H1 (cell line): Measurements from ENCODE around the gene DRAXIN. TPM values are rescaled to one million over a fixed set of nuclear protein-coding genes. Genes with fewer than 3 reads are reported as not detected.

ENCODE experiments used
- CTCF ChIA-PET: fragments of 300-600 bp; sonication (Branson Sonifier 250); formaldehyde crosslinking; loops from one replicate; lab custom pipeline; 2021; ENCODE audit not compliant: partially characterized antibody; lab: Charles Lee
- POLR2A ChIA-PET: fragments of 300-600 bp; sonication (Branson Sonifier 250); formaldehyde crosslinking; loops from one replicate; lab custom pipeline; 2021; ENCODE audit warnings: inconsistent platforms; ENCODE audit not compliant: partially characterized antibody; lab: Charles Lee
- DNase-seq, 2 experiments: peaks; one replicate each; pipeline versions ENCODE4 v3.0.0 to v3.0.0-alpha.2; 2010 to 2022; ENCODE audit warnings: low spot score in 2 of 2, low read depth in 1 of 2, mixed read lengths in 1 of 2
- FAIRE-seq: peaks from 2 replicates; lab custom pipeline; 2011; peaks lifted over from hg19 to GRCh38; lab: Jason Lieb, UNC
- H2AFZ ChIP-seq: 2 replicates; pipeline ENCODE4 v1.8.1; 2012; ENCODE audit warnings: low read length, inconsistent platforms
- H2AK5ac ChIP-seq: 2 replicates; pipeline ENCODE4 v1.6.1; 2013; ENCODE audit warnings: low read depth, low read length
- H2BK120ac ChIP-seq: replicated peaks from 2 replicates; pipeline ENCODE3; 2013; ENCODE audit warnings: low read depth, low read length, inconsistent platforms
- H2BK12ac ChIP-seq: 2 replicates; pipeline ENCODE4 v1.6.1; 2013; ENCODE audit warnings: low read depth, low read length
- H2BK15ac ChIP-seq: 2 replicates; pipeline ENCODE4 v1.6.1; 2013; ENCODE audit warnings: low read length
- H2BK20ac ChIP-seq: 2 replicates; pipeline ENCODE4 v1.6.1; 2013; ENCODE audit warnings: low read length
- H2BK5ac ChIP-seq: 2 replicates; pipeline ENCODE4 v1.6.1; 2013; ENCODE audit warnings: low read depth, low read length
- H3K14ac ChIP-seq: 2 replicates; pipeline ENCODE4 v1.6.1; 2013; ENCODE audit warnings: inconsistent platforms; ENCODE audit not compliant: insufficient read length
- H3K18ac ChIP-seq: 2 replicates; pipeline ENCODE4 v1.6.1; 2013; ENCODE audit warnings: low read length; ENCODE audit errors: extremely low read depth
- H3K23ac ChIP-seq: 2 replicates; pipeline ENCODE4 v1.6.1; 2013; ENCODE audit warnings: inconsistent platforms; ENCODE audit not compliant: insufficient read length
- H3K23me2 ChIP-seq: 2 replicates; pipeline ENCODE4 v1.6.1; 2013; ENCODE audit warnings: low read depth, low read length
- H3K27ac ChIP-seq: 2 replicates; pipeline ENCODE4 v1.6.1; 2011; ENCODE audit warnings: low read depth, low read length, inconsistent platforms
- H3K27me3 ChIP-seq, 4 experiments: replicated peaks in 1 of 4; 1 replicate in 1 of 4; 2 replicates in 3 of 4; pipeline versions ENCODE4 v1.6.1 to v1.8.1; 2011 to 2013; ENCODE audit warnings: low read length in 3 of 4, mild to moderate bottlenecking in 3 of 4, inconsistent platforms in 2 of 4, mixed read lengths in 2 of 4, moderate library complexity in 1 of 4; ENCODE audit not compliant: control insufficient read depth in 3 of 4, insufficient read depth in 3 of 4; ENCODE audit errors: extremely low read depth in 1 of 4
- H3K36me3 ChIP-seq, 4 experiments: 2 replicates each; pipeline versions ENCODE4 v1.6.1 to v1.8.1; 2011 to 2013; ENCODE audit warnings: mild to moderate bottlenecking in 4 of 4, low read length in 3 of 4, moderate library complexity in 2 of 4, control low read depth in 1 of 4, inconsistent platforms in 1 of 4; ENCODE audit not compliant: insufficient read depth in 4 of 4, control insufficient read depth in 2 of 4
- H3K4ac ChIP-seq: replicated peaks from 2 replicates; pipeline ENCODE3; 2013; ENCODE audit warnings: low read length, low read depth, mixed read lengths, inconsistent platforms; ENCODE audit not compliant: insufficient read length
- H3K4me1 ChIP-seq, 4 experiments: replicated peaks in 1 of 4; 1 replicate in 1 of 4; 2 replicates in 3 of 4; pipeline versions ENCODE4 v1.6.1 to v1.8.1; 2011 to 2013; ENCODE audit warnings: low read length in 3 of 4, inconsistent platforms in 2 of 4, mixed read lengths in 1 of 4; ENCODE audit not compliant: insufficient read depth in 4 of 4, control insufficient read depth in 3 of 4
- H3K4me2 ChIP-seq, 2 experiments: 2 replicates each; pipeline versions ENCODE4 v1.6.1 to v1.8.1; 2011 to 2013; ENCODE audit warnings: low read depth in 2 of 2, low read length in 2 of 2, control low read depth in 1 of 2, inconsistent platforms in 1 of 2, mild to moderate bottlenecking in 1 of 2; ENCODE audit not compliant: insufficient read depth in 1 of 2
- H3K4me3 ChIP-seq, 4 experiments: fragments of 200-600, 300-600 bp in 1 of 4; sonication (generic), shearing (Covaris generic), sonication (Bioruptor Twin) in 1 of 4; 2 replicates each; pipeline versions ENCODE4 v1.5.1 to v1.8.1; 2011 to 2016; ENCODE audit warnings: low read length in 4 of 4, low read depth in 3 of 4, control low read depth in 2 of 4, inconsistent platforms in 2 of 4, mild to moderate bottlenecking in 2 of 4, mixed read lengths in 1 of 4, moderate library complexity in 1 of 4; ENCODE audit not compliant: insufficient read depth in 2 of 4; ENCODE audit errors: extremely low read depth in 1 of 4
- H3K56ac ChIP-seq: replicated peaks from 2 replicates; pipeline ENCODE3; 2013; ENCODE audit warnings: low read depth, mild to moderate bottlenecking, mixed read lengths, low read length, inconsistent platforms; ENCODE audit not compliant: insufficient read length
- H3K79me1 ChIP-seq: 2 replicates; pipeline ENCODE4 v1.6.1; 2013; ENCODE audit warnings: low read depth, low read length, control low read depth
- H3K79me2 ChIP-seq, 2 experiments: 2 replicates each; pipeline versions ENCODE4 v1.6.1 to v1.8.1; 2012 to 2013; ENCODE audit warnings: low read length in 2 of 2, mild to moderate bottlenecking in 2 of 2, inconsistent platforms in 1 of 2; ENCODE audit not compliant: insufficient read depth in 2 of 2, control insufficient read depth in 1 of 2
- H3K9ac ChIP-seq, 4 experiments: replicated peaks in 1 of 4; 1 replicate in 1 of 4; 2 replicates in 3 of 4; pipeline versions ENCODE4 v1.6.1 to v1.8.1; 2011 to 2013; ENCODE audit warnings: low read depth in 3 of 4, low read length in 3 of 4, control low read depth in 2 of 4, mild to moderate bottlenecking in 2 of 4, moderate library complexity in 2 of 4, inconsistent platforms in 1 of 4; ENCODE audit errors: extremely low read depth in 1 of 4
- H3K9me3 ChIP-seq, 2 experiments: 2 replicates each; pipeline versions ENCODE4 v1.6.1 to v1.8.1; 2012 to 2013; ENCODE audit warnings: mild to moderate bottlenecking in 2 of 2, moderate library complexity in 2 of 2, control low read depth in 1 of 2, inconsistent platforms in 1 of 2, low read depth in 1 of 2, low read length in 1 of 2, mixed read lengths in 1 of 2; ENCODE audit not compliant: insufficient read depth in 2 of 2
- H4K20me1 ChIP-seq, 2 experiments: replicated peaks in 1 of 2; 2 replicates each; pipeline versions ENCODE3 to v1.8.1; 2011 to 2013; ENCODE audit warnings: inconsistent platforms in 2 of 2, low read length in 2 of 2, mild to moderate bottlenecking in 1 of 2; ENCODE audit not compliant: insufficient read depth in 2 of 2, control insufficient read depth in 1 of 2
- H4K5ac ChIP-seq: 2 replicates; pipeline ENCODE4 v1.6.1; 2013; ENCODE audit warnings: low read length, low read depth, mixed read lengths, inconsistent platforms; ENCODE audit not compliant: insufficient read length
- H4K8ac ChIP-seq: 2 replicates; pipeline ENCODE4 v1.8.0; 2013; ENCODE audit warnings: mild to moderate bottlenecking, moderate library complexity, low read length, inconsistent platforms; ENCODE audit not compliant: insufficient read depth; ENCODE audit errors: extremely low read depth
- H4K91ac ChIP-seq: replicated peaks from 2 replicates; pipeline ENCODE3; 2013; ENCODE audit warnings: low read length, mixed read lengths, inconsistent platforms; ENCODE audit not compliant: insufficient read length
- CEBPB ChIP-seq: IDR thresholded peaks from 2 replicates; pipeline ENCODE4 v1.6.1; 2012; ENCODE audit warnings: low read depth, low read length
- KDM5A ChIP-seq: fragments of 200-600 bp; IDR thresholded peaks from 2 replicates; pipeline ENCODE4 v1.7.1; 2012; ENCODE audit warnings: mild to moderate bottlenecking, low read length, inconsistent platforms, mixed read lengths
- SIRT6 ChIP-seq: IDR thresholded peaks from one replicate; pipeline ENCODE4 v1.7.1; 2012; ENCODE audit warnings: low read length, inconsistent platforms
- SUZ12 ChIP-seq: fragments of 200-600 bp; sonication (generic); IDR thresholded peaks from 2 replicates; pipeline ENCODE4 v1.6.1; 2012; ENCODE audit warnings: mild to moderate bottlenecking, inconsistent platforms, low read length, moderate library complexity, mixed read lengths
- TEAD4 ChIP-seq: IDR thresholded peaks from 2 replicates; pipeline ENCODE4 v1.6.1; 2012; ENCODE audit warnings: low read depth, low read length, inconsistent platforms, mixed read lengths
- WGBS, 2 experiments: shearing (Covaris generic) in 1 of 2; methylation state at CpG; one replicate each; pipeline versions ENCODE4 v1.1.6 to v1.1.7; 2013 to 2015; ENCODE audit warnings: low lambda C conversion rate in 2 of 2, mixed read lengths in 2 of 2, inconsistent platforms in 1 of 2, low coverage in 1 of 2, missing lambda C conversion rate in 1 of 2; ENCODE audit not compliant: insufficient replicate concordance in 2 of 2, insufficient coverage in 1 of 2, insufficient read length in 1 of 2; ENCODE audit errors: extremely low coverage in 1 of 2, missing lambda C conversion rate in 1 of 2; 5-methylcytosine and 5-hydroxymethylcytosine counted together
- polyA plus RNA-seq, 7 experiments: library from polyadenylated mRNA; depleted of rRNA in 3 of 7; stranded (reverse) in 5 of 7; unstranded in 2 of 7; fragments of >200 nt in 5 of 7; fragments of 200-250 nt in 2 of 7; gene quantifications; 1 replicate in 5 of 7; 2 replicates in 1 of 7; 4 replicates in 1 of 7; pipeline versions ENCODE4 v1.2.1 to v1.2.3, GENCODE V29; 2011 to 2013; ENCODE audit warnings: missing spikeins in 2 of 7, mixed read lengths in 2 of 7
- total RNA-seq: library from RNA; stranded (reverse); fragmentation: NEBNext Ultra II Directional; extraction: Animal tissue kit (Norgen Biotek cat#: 25700); gene quantifications from 2 replicates; pipeline ENCODE4 v1.2.1, GENCODE V29; 2021
- TF ChIP-seq, protein P1 (sequence below): IDR thresholded peaks from 2 replicates; pipeline ENCODE4 v1.6.1; 2011; ENCODE audit warnings: low read length, improper control_type of control experiment

The DRAXIN gene
- total and polyA plus RNA-seq, 2 of the 8 experiments (the other 6 are each of a cell fraction or from before 2014, with no cell fraction given) = 4.6 to 17.6 TPM

GRCh38 chr1:11729155-11729497 is 37.6 kb downstream of the DRAXIN start:
- H3K79me1 ChIP-seq = no peaks in the 10 kb centered on the region
- CTCF ChIA-PET = interaction anchor here (1.1 to 1.8 kb wide), 2 partner anchors 9 to 20 kb away, joined by 3 to 9 read pairs; no protein-coding TSS in a partner anchor
- H4K5ac ChIP-seq = no peak overlapping the region
- H3K4me3 ChIP-seq = no peak overlapping the region
- H4K91ac ChIP-seq = peak overlapping the region; percentile 52
- no peak overlapping the region for H3K27ac ChIP-seq
- peaks cover 4% of the 10 kb centered on the region; the same call in 1 of the 2 replicates for H3K23me2 ChIP-seq
- H4K8ac ChIP-seq = peak overlapping the region; percentile 4
- H4K20me1 ChIP-seq = peaks cover 0 to 1% of the 10 kb centered on the region in 2 experiments
- 92% methylated on average over 11 of the region's 11 CpGs; no CpG with 5 or more reads in 1 of the 2 experiments for WGBS, 2 experiments
- POLR2A ChIA-PET = interaction anchor here (0.7 to 1.7 kb wide), 4 partner anchors 13 to 39 kb away, joined by 3 to 5 read pairs (median 3); no protein-coding TSS in a partner anchor
- no peak overlapping the region for H3K23ac ChIP-seq
- H3K4me1 ChIP-seq = peaks cover 4 to 39% (median 30%) of the 10 kb centered on the region in 4 experiments
- H3K36me3 ChIP-seq = no peaks in the 10 kb centered on the region
- peak overlapping the region; percentile 83; the same call in 1 of the 2 replicates for H2AK5ac ChIP-seq
- no peak overlapping the region for H3K14ac ChIP-seq
- peak overlapping the region; percentile 94; the same call in 1 of the 2 replicates for H2BK5ac ChIP-seq
- H3K18ac ChIP-seq = no peak overlapping the region
- H3K4ac ChIP-seq = peak overlapping the region; percentile 32
- peak overlapping the region; percentile 98 for H2BK12ac ChIP-seq
- no peaks in the 10 kb centered on the region for H3K79me2 ChIP-seq
- no peak overlapping the region for H3K9ac ChIP-seq
- peak overlapping the region; percentile 53 for H2BK20ac ChIP-seq
- 0 out of 4 replicates have a peak overlapping the region, but pooled peaks have one; percentile 4 to 16 for H3K4me2 ChIP-seq
- TF ChIP-seq TEAD4 = no peak
- no peak for TF ChIP-seq SIRT6
- TF ChIP-seq CEBPB = peak; percentile 56; the same call in 1 of the 2 replicates
- no peak for TF ChIP-seq KDM5A
- TF ChIP-seq, protein P1, sequence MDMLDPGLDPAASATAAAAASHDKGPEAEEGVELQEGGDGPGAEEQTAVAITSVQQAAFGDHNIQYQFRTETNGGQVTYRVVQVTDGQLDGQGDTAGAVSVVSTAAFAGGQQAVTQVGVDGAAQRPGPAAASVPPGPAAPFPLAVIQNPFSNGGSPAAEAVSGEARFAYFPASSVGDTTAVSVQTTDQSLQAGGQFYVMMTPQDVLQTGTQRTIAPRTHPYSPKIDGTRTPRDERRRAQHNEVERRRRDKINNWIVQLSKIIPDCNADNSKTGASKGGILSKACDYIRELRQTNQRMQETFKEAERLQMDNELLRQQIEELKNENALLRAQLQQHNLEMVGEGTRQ = no peak
- TF ChIP-seq SUZ12 = no peak
- TF ChIP-seq, all 59 proteins: peak for 1
- Histone ChIP-seq H2BK120ac (peak overlapping the region; percentile 70), H3K27me3 (no peaks in the 10 kb centered on the region), H2AFZ (no peak overlapping the region), H3K56ac (no peak overlapping the region), H3K9me3 (no peaks in the 10 kb centered on the region), H2BK15ac (peak overlapping the region; percentile 90; the same call in 1 of the 2 replicates)
- DNase-seq (no peak), FAIRE-seq (no peak)
